Gastrocnemius medialis (tissue), 4 donors: ENCODE data around the gene OR51V1. TPM values are rescaled to one million over a fixed set of nuclear protein-coding genes. Genes with fewer than 3 reads are reported as not detected.

ENCODE experiments used
- ATAC-seq, 2 donors: fragments of 150-250 bp; one replicate each; pipeline ENCODE4 v1.9.1; 2016
- DNase-seq, 2 donors: peaks; one replicate each; pipeline ENCODE4 v3.0.0-alpha.2; 2019
- H3K27ac ChIP-seq, 4 donors: fragments of 200-600 bp; sonication (generic); 1 replicate in 1 of 4; 2 replicates in 3 of 4; pipeline ENCODE4 v1.5.1; 2016 to 2018; ENCODE audit warnings: mild to moderate bottlenecking in 2 of 4, moderate library complexity in 1 of 4
- H3K27me3 ChIP-seq, 3 donors: fragments of 200-600 bp; sonication (generic) in 2 of 3; 1 replicate in 1 of 3; 2 replicates in 2 of 3; pipeline versions ENCODE4 v1.5.1 to v1.6.0; 2016 to 2019; ENCODE audit warnings: mild to moderate bottlenecking in 1 of 3, moderate library complexity in 1 of 3
- H3K36me3 ChIP-seq, 2 donors: fragments of 200-600 bp; sonication (generic) in 1 of 2; one replicate each; pipeline ENCODE4 v1.5.1; 2017 to 2018
- H3K4me1 ChIP-seq, 2 donors: fragments of 200-600 bp; sonication (generic) in 1 of 2; one replicate each; pipeline ENCODE4 v1.5.1; 2016 to 2017; ENCODE audit warnings: mild to moderate bottlenecking in 2 of 2
- H3K4me3 ChIP-seq, 4 donors: fragments of 200-600 bp; sonication (generic) in 3 of 4; 1 replicate in 1 of 4; 2 replicates in 3 of 4; pipeline ENCODE4 v1.5.1; 2016 to 2019; ENCODE audit warnings: mild to moderate bottlenecking in 2 of 4
- H3K9me3 ChIP-seq, 3 donors: fragments of 200-600 bp; sonication (generic) in 2 of 3; 1 replicate in 1 of 3; 2 replicates in 2 of 3; pipeline ENCODE4 v1.5.1; 2016 to 2019
- POLR2A ChIP-seq, 2 donors: fragments of 450-650 bp; IDR thresholded peaks; one replicate each; pipeline ENCODE4 v1.6.1; 2017; ENCODE audit warnings: antibody characterized with exemption in 2 of 2, mild to moderate bottlenecking in 2 of 2, moderate library complexity in 2 of 2
- in situ Hi-C, 4 donors: fragments of 200-750 bp; cut with MboI; loops; one replicate each; pipeline versions ENCODE4 v1.15.0 to v1.8.0; 2017; ENCODE audit warnings: low sequenced_read_pairs in 4 of 4
- intact Hi-C: fragments of 100-400 bp; cut with DNase I; formaldehyde crosslinking; loops from one replicate; pipeline ENCODE4 v1.15.1; 2023; ENCODE audit warnings: low total_unique reads
- total RNA-seq, 4 donors: library from RNA; depleted of rRNA; stranded (reverse); fragments of >200 nt; gene quantifications; one replicate each; pipeline versions ENCODE4 v1.1.0 to v1.2.3, GENCODE V29; 2016
- TF ChIP-seq, protein P1 (sequence below), 5 experiments: fragments of 450-650 bp in 3 of 5; fragments of 200-600 bp in 2 of 5; sonication (generic) in 2 of 5; IDR thresholded peaks in 4 of 5; conservative IDR thresholded peaks in 1 of 5; 1 replicate in 4 of 5; 2 replicates in 1 of 5; pipeline ENCODE4 v1.5.1; 2016 to 2019; ENCODE audit warnings: antibody characterized with exemption in 5 of 5, mild to moderate bottlenecking in 3 of 5, moderate library complexity in 3 of 5

The OR51V1 gene
- total RNA-seq, 4 donors from 2014 or later, result not detected

DNA sequence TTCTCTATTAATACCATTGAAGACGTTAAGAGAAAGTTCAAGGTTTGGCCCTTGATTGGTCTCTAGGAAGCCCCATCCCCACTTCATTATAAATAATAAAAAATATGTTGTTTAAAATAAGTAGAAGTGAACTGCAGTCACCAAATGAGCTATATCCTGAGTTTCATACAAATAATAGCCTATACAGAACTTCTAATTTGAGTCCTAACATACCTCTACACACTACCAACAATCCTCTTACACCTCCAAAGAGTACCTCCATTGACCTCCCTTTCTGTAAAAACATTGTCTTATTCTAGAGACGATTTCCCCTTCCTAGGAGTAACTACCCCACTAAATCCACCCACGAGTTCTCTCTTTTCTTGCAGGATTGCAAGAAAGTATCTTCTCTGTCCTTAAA lies 41.0 kb upstream of the OR51V1 start:
- H3K4me3 ChIP-seq, result no peak overlapping the region
- H3K27me3 ChIP-seq, result no peaks in the 10 kb centered on the region
- H3K27ac ChIP-seq, result no peak overlapping the region
- H3K9me3 ChIP-seq, result no peaks in the 10 kb centered on the region
- DNase-seq, result no peak
- TF ChIP-seq POLR2A (IDR thresholded peaks at IDR 0.05), result no peak
- TF ChIP-seq, protein P1, sequence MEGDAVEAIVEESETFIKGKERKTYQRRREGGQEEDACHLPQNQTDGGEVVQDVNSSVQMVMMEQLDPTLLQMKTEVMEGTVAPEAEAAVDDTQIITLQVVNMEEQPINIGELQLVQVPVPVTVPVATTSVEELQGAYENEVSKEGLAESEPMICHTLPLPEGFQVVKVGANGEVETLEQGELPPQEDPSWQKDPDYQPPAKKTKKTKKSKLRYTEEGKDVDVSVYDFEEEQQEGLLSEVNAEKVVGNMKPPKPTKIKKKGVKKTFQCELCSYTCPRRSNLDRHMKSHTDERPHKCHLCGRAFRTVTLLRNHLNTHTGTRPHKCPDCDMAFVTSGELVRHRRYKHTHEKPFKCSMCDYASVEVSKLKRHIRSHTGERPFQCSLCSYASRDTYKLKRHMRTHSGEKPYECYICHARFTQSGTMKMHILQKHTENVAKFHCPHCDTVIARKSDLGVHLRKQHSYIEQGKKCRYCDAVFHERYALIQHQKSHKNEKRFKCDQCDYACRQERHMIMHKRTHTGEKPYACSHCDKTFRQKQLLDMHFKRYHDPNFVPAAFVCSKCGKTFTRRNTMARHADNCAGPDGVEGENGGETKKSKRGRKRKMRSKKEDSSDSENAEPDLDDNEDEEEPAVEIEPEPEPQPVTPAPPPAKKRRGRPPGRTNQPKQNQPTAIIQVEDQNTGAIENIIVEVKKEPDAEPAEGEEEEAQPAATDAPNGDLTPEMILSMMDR (IDR thresholded peaks at IDR 0.05 in 4 of 5, conservative IDR thresholded peaks at IDR 0.05 in 1 of 5), result no peak
- in situ Hi-C loops (no loop called here), intact Hi-C loops (no loop called here)
- no peaks in the 10 kb centered on the region for H3K4me1 ChIP-seq
- ATAC-seq, result no peak
- no peaks in the 10 kb centered on the region for H3K36me3 ChIP-seq

DNA sequence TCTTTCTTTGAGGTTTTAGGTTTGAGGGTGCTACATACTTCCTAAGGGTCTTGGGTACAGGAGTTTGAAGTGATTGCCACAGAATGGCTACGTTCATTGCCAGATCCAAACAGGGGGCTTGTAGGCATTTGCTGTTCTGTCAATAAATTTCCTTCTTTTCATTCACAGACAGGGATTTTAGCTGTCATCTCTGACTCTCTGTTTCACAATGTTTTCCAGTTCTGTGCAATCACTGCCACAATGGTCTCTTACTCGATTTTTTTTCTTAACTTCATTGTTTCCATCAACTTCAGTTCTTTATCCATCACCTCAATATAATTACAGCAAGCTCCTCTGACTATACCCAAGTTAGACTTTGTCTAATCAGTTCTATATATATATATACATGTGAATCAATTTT lies 40.0 kb upstream of the OR51V1 start:
- ATAC-seq, result no peak
- Histone ChIP-seq H3K4me1 (no peaks in the 10 kb centered on the region), H3K4me3 (no peak overlapping the region), H3K27ac (no peak overlapping the region), H3K9me3 (no peaks in the 10 kb centered on the region), H3K36me3 (no peaks in the 10 kb centered on the region), H3K27me3 (no peaks in the 10 kb centered on the region)
- DNase-seq, result no peak
- in situ Hi-C loops (no loop called here), intact Hi-C loops (no loop called here)
- no peak for TF ChIP-seq POLR2A (IDR thresholded peaks at IDR 0.05)
- TF ChIP-seq, protein P1 (IDR thresholded peaks at IDR 0.05 in 4 of 5, conservative IDR thresholded peaks at IDR 0.05 in 1 of 5), result no peak

DNA sequence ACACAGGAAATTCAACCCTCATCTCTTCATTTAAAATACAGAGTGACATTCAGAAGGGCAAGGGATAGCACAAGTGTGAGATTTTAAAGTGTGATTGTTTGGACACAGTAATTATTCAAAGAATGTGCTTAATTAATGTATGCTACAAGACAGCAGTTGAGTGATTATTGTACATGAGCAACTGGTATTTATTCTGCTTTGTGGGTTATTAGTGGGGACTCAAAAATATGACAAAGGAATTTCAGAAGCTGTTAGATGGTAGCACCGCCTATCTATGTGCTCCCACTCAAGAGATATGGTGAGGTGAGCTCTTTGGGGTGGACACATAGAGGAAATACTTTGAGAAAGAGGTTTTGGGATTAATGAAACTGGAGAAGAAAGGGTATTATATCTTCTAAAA lies 39.6 kb upstream of the OR51V1 start:
- TF ChIP-seq POLR2A (IDR thresholded peaks at IDR 0.05), result no peak
- TF ChIP-seq, protein P1 (IDR thresholded peaks at IDR 0.05 in 4 of 5, conservative IDR thresholded peaks at IDR 0.05 in 1 of 5), result no peak
- intact Hi-C loops, result no loop called here
- in situ Hi-C loops, result no loop called here
- no peak overlapping the region for H3K4me3 ChIP-seq
- H3K4me1 ChIP-seq, result no peaks in the 10 kb centered on the region
- DNase-seq (no peak), ATAC-seq (no peak)
- H3K27ac ChIP-seq, result no peak overlapping the region
- H3K27me3 ChIP-seq, result no peaks in the 10 kb centered on the region
- H3K36me3 ChIP-seq, result no peaks in the 10 kb centered on the region
- H3K9me3 ChIP-seq, result no peaks in the 10 kb centered on the region

DNA sequence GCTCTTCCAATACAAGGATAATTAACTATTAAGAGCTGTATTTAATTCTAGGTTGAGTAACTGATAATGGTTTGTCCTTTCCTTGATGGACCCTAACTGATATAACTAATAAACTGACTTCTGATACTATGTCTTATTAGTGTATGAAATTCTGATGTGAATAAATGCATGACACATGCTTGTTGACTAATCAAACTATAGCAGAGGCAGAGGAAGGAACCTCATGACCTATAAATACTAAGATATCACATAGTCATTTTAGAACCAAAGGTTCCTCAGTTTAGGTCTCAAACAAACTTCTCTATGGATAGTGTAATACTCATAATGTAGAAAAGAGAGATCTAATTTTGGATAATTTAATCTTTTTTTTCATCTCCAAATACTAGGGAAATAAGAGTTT lies 38.6 kb upstream of the OR51V1 start:
- ATAC-seq (no peak), DNase-seq (no peak)
- in situ Hi-C loops (no loop called here), intact Hi-C loops (no loop called here)
- H3K4me3 ChIP-seq, result no peak overlapping the region
- H3K36me3 ChIP-seq, result no peaks in the 10 kb centered on the region
- TF ChIP-seq POLR2A (IDR thresholded peaks at IDR 0.05), result no peak
- TF ChIP-seq, protein P1 (IDR thresholded peaks at IDR 0.05 in 4 of 5, conservative IDR thresholded peaks at IDR 0.05 in 1 of 5), result no peak
- no peak overlapping the region for H3K27ac ChIP-seq
- H3K27me3 ChIP-seq, result no peaks in the 10 kb centered on the region
- no peaks in the 10 kb centered on the region for H3K9me3 ChIP-seq
- H3K4me1 ChIP-seq, result no peaks in the 10 kb centered on the region

DNA sequence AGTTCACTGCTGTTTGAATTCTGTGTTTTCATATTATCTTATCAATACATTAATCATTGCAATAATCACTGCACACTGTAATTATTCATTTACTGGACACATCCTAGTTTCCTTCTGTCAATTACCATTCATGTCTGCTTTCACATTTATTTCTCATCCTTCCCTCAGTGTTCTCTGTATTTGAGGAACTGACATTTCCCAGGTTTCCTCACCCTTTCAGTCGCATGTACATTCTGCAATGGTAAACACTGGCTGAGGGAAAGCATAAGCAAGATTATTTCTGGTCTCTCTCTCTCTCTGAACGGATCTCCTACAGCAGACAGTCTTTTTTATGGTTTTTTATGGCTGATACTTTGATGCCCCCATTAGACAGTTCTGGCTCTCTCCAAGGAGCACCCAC lies 38.0 kb upstream of the OR51V1 start:
- H3K36me3 ChIP-seq, result no peaks in the 10 kb centered on the region
- no peaks in the 10 kb centered on the region for H3K4me1 ChIP-seq
- H3K4me3 ChIP-seq, result no peak overlapping the region
- in situ Hi-C loops, result no loop called here
- intact Hi-C loops, result no loop called here
- H3K9me3 ChIP-seq, result no peaks in the 10 kb centered on the region
- ATAC-seq, result no peak
- H3K27ac ChIP-seq, result no peak overlapping the region
- TF ChIP-seq, protein P1 (IDR thresholded peaks at IDR 0.05 in 4 of 5, conservative IDR thresholded peaks at IDR 0.05 in 1 of 5), result no peak
- TF ChIP-seq POLR2A (IDR thresholded peaks at IDR 0.05), result no peak
- no peak for DNase-seq
- no peaks in the 10 kb centered on the region for H3K27me3 ChIP-seq
